ENCODE data around the gene BNIP1.

BNIP1 gene

GRCh38 chr5:173213236-173213933, 69.1 kb downstream of the BNIP1 start:
- DNase-seq (ENCODE audit: low read depth) = no peak
